ENCODE measurements around the gene MPLKIP. TPM values are rescaled to one million over a fixed set of nuclear protein-coding genes. Genes with fewer than 3 reads are reported as not detected.

MPLKIP gene
- polyA plus RNA-seq, 2 of the 4 experiments (the other 2 are of a cell fraction): 32.2 to 46.0 TPM

Small RNAs within 50 kb of the gene (small RNA-seq; reads per million reads assigned to genes)
- gene AC006023.1 (0 reads per million in 6 experiments), gene AC006023.2 (0 reads per million in 6 experiments)

Other genes with a start within 250 kb of the MPLKIP start
- 39.6 and 46.5 TPM in 2 replicates for gene CDK13, start 184.4 kb downstream of the MPLKIP start, polyA plus RNA-seq (2011; rRNA removed)
- 17.7 to 18.2 TPM (median 17.9 TPM) in 3 replicates for gene CDK13, start 184.4 kb downstream of the MPLKIP start, polyA plus RNA-seq (2017; fragmentation: RNase III; extraction: RNeasy Plus Mini Kit Qiagen cat#74134 plus additional on column Dnase treatment)
- gene SUGCT, start 383 bp upstream of the MPLKIP start, polyA plus RNA-seq (2011; rRNA removed): 1.4 and 1.6 TPM in 2 replicates
- gene SUGCT, start 383 bp upstream of the MPLKIP start, polyA plus RNA-seq (2017; fragmentation: RNase III; extraction: RNeasy Plus Mini Kit Qiagen cat#74134 plus additional on column Dnase treatment): 1.1 to 1.4 TPM (median 1.3 TPM) in 3 replicates

Data from A549 (cell line).